GM12878 (cell line): ENCODE results near the gene MGMT. TPM values are rescaled to one million over a fixed set of nuclear protein-coding genes. Genes with fewer than 3 reads are reported as not detected.

ENCODE experiments used
- ATAC-seq: fragments of 200-7000 bp; cut with Tn5 transposase; 3 replicates; pipeline ENCODE4 v1.9.1; 2020; ENCODE audit warnings: mild to moderate bottlenecking, moderate library complexity
- BruUV-seq: library from RNA; stranded (reverse); fragments of 400-500 nt; replicated peaks from 2 replicates; lab custom pipeline; 2021; lab: Mats Ljungman, UMichigan
- CTCF ChIA-PET: fragments of 300-600 bp; sonication (Branson Sonifier 250); formaldehyde crosslinking; extraction: SDS; loops from one replicate; lab custom pipeline; 2021; ENCODE audit warnings: inconsistent platforms; lab: Yijun Ruan, JAX
- POLR2A ChIA-PET: fragments of 350-600 bp; formaldehyde crosslinking; extraction: SDS; loops from one replicate; lab custom pipeline; 2021; ENCODE audit warnings: inconsistent platforms; lab: Charles Lee
- RAD21 ChIA-PET: fragments of 300-600 bp; sonication (Branson Sonifier 250); formaldehyde crosslinking; loops from one replicate; lab custom pipeline; 2023; ENCODE audit warnings: antibody characterized with exemption; ENCODE audit not compliant: unreplicated experiment; lab: Charles Lee
- SMC1A ChIA-PET: fragments of 300-600 bp; sonication (Branson Sonifier 250); formaldehyde crosslinking; loops from one replicate; lab custom pipeline; 2023; ENCODE audit not compliant: unreplicated experiment, uncharacterized antibody; lab: Charles Lee
- DNase-seq: peaks from one replicate; pipeline ENCODE4 v3.0.0-alpha.2; 2011; ENCODE audit warnings: low read depth, low spot score
- FAIRE-seq: peaks from 3 replicates; lab custom pipeline; 2011; peaks lifted over from hg19 to GRCh38; lab: Jason Lieb, UNC
- H2AFZ ChIP-seq: 2 replicates; pipeline ENCODE4 v1.6.0; 2011; ENCODE audit warnings: low read depth, low read length, control low read depth; ENCODE audit not compliant: control insufficient read depth
- H3K27ac ChIP-seq: 2 replicates; pipeline ENCODE4 v1.5.1; 2011; ENCODE audit warnings: control low read depth; ENCODE audit not compliant: control insufficient read depth, insufficient read depth
- H3K27me3 ChIP-seq, 2 experiments: replicated peaks in 1 of 2; 2 replicates each; pipeline versions ENCODE4 v1.6.0 to v1.6.1; 2011; ENCODE audit warnings: low read length in 1 of 2; ENCODE audit not compliant: control insufficient read depth in 2 of 2, insufficient read depth in 2 of 2
- H3K36me3 ChIP-seq, 2 experiments: 2 replicates each; pipeline ENCODE4 v1.5.1; 2011; ENCODE audit warnings: low read length in 1 of 2; ENCODE audit not compliant: control insufficient read depth in 2 of 2, insufficient read depth in 2 of 2
- H3K4me1 ChIP-seq: 2 replicates; pipeline ENCODE4 v1.6.1; 2011; ENCODE audit warnings: mild to moderate bottlenecking, low read length, moderate library complexity, mixed read lengths; ENCODE audit not compliant: control insufficient read depth, insufficient read depth
- H3K4me2 ChIP-seq: 2 replicates; pipeline ENCODE4 v1.6.0; 2011; ENCODE audit warnings: control low read depth; ENCODE audit not compliant: control insufficient read depth, insufficient read depth
- H3K4me3 ChIP-seq: fragments of 200-600 bp; sonication (generic); 2 replicates; pipeline ENCODE4 v1.5.1; 2016
- H3K79me2 ChIP-seq: 2 replicates; pipeline ENCODE4 v1.6.0; 2011; ENCODE audit warnings: low read length; ENCODE audit not compliant: control insufficient read depth, insufficient read depth
- H3K9ac ChIP-seq: 2 replicates; pipeline ENCODE4 v1.8.0; 2011; ENCODE audit warnings: low read length, control low read depth, mixed read lengths; ENCODE audit not compliant: control insufficient read depth, insufficient read depth
- H3K9me3 ChIP-seq: replicated peaks from 3 replicates; pipeline ENCODE4 v1.5.1; 2011; ENCODE audit warnings: mild to moderate bottlenecking, low read length; ENCODE audit not compliant: control insufficient read depth, insufficient read depth
- H4K20me1 ChIP-seq: 2 replicates; pipeline ENCODE4 v1.6.0; 2011; ENCODE audit not compliant: control insufficient read depth, insufficient read depth
- BCL11A ChIP-seq: IDR thresholded peaks from 2 replicates; pipeline ENCODE4 v1.6.1; 2011; ENCODE audit warnings: low read depth, low read length
- BMI1 ChIP-seq: fragments of 450-650 bp; IDR thresholded peaks from 2 replicates; pipeline ENCODE4 v1.6.1; 2016; ENCODE audit warnings: mild to moderate bottlenecking, moderate library complexity, borderline replicate concordance
- BRCA1 ChIP-seq: IDR thresholded peaks from 2 replicates; pipeline ENCODE4 v1.6.1; 2011; ENCODE audit warnings: low read depth, low read length, improper control_type of control experiment
- HDAC2 ChIP-seq: fragments of 200-600 bp; sonication (generic); IDR thresholded peaks from 2 replicates; pipeline ENCODE4 v1.6.1; 2017
- PAX8 ChIP-seq: fragments of 450-650 bp; IDR thresholded peaks from 2 replicates; pipeline ENCODE4 v1.6.1; 2017; ENCODE audit warnings: mild to moderate bottlenecking, moderate library complexity
- RB1 ChIP-seq: fragments of 450-650 bp; formaldehyde crosslinking; IDR thresholded peaks from 2 replicates; pipeline ENCODE4 v1.6.1; 2017; ENCODE audit warnings: mild to moderate bottlenecking, borderline replicate concordance
- RBBP5 ChIP-seq: fragments of 200-600 bp; sonication (generic); conservative IDR thresholded peaks from 2 replicates; pipeline ENCODE4 v1.6.1; 2016
- RELA ChIP-seq: fragments of 450-650 bp; IDR thresholded peaks from 2 replicates; pipeline ENCODE4 v1.8.0; 2014; ENCODE audit warnings: borderline replicate concordance; ENCODE audit not compliant: partially characterized antibody
- SIN3A ChIP-seq: IDR thresholded peaks from 2 replicates; pipeline ENCODE4 v1.6.1; 2012; ENCODE audit warnings: low read depth, low read length, improper control_type of control experiment
- SPI1 ChIP-seq: IDR thresholded peaks from 2 replicates; pipeline ENCODE4 v1.6.1; 2011; ENCODE audit warnings: low read depth, mild to moderate bottlenecking, low read length, moderate library complexity, borderline replicate concordance; ENCODE audit not compliant: insufficient read depth
- TCF3 ChIP-seq: IDR thresholded peaks from 2 replicates; pipeline ENCODE4 v1.6.1; 2012; ENCODE audit warnings: low read depth, mild to moderate bottlenecking, low read length, borderline replicate concordance; ENCODE audit not compliant: insufficient read depth
- WGBS: methylation state at CpG from one replicate; pipeline ENCODE4 v1.1.6; 2016; ENCODE audit warnings: low lambda C conversion rate; ENCODE audit not compliant: insufficient replicate concordance, insufficient coverage; ENCODE audit errors: missing lambda C conversion rate; 5-methylcytosine and 5-hydroxymethylcytosine counted together
- in situ Hi-C: fragments of 300-500 bp; cut with MboI; formaldehyde crosslinking; loops from 9 replicates; pipeline ENCODE4 v1.14.3; 2018; ENCODE audit warnings: mixed read lengths
- intact Hi-C: fragments of 100-400 bp; cut with micrococcal nuclease; formaldehyde crosslinking; loops from one replicate; pipeline ENCODE4 v1.14.2; 2022; ENCODE audit not compliant: unreplicated experiment
- polyA plus RNA-seq, 11 experiments: library from polyadenylated mRNA; depleted of rRNA in 4 of 11; unstranded in 6 of 11; stranded (reverse) in 5 of 11; fragments of >200 nt; fragmentation: Nextera tagmentation in 4 of 11; fragmentation: Illumina TruSeq in 1 of 11; extraction: Ambion mirVana in 4 of 11; extraction: Trizol in 1 of 11; gene quantifications; 1 replicate in 1 of 11; 2 replicates in 10 of 11; pipeline versions ENCODE4 v1.2.1 to v1.2.3, GENCODE V29; 2011 to 2016; ENCODE audit warnings: inconsistent platforms in 2 of 11, missing spikeins in 2 of 11, low read depth in 1 of 11
- total RNA-seq, 4 experiments: library from RNA; depleted of rRNA in 3 of 4; stranded (reverse); fragments of >200 nt in 3 of 4; fragmentation: Illumina TruSeq in 1 of 4; extraction: Trizol in 1 of 4; gene quantifications; 2 replicates each; pipeline versions ENCODE4 v1.2.1 to v1.2.3, GENCODE V29; 2013 to 2021
- TF ChIP-seq, protein P1 (sequence below): fragments of 150-350 bp; IDR thresholded peaks from 2 replicates; pipeline ENCODE4 v1.6.1; 2014; ENCODE audit warnings: mild to moderate bottlenecking, low read depth, low read length
- TF ChIP-seq, protein P2 (sequence below): IDR thresholded peaks from 2 replicates; pipeline ENCODE4 v1.6.1; 2011; ENCODE audit warnings: low read depth, mild to moderate bottlenecking, low read length, moderate library complexity, borderline replicate concordance; ENCODE audit errors: extremely low read depth

The MGMT gene
- total and polyA plus RNA-seq, 10 of the 15 experiments (the other 5 are each of a cell fraction or from before 2014, with no cell fraction given), result 0.16 to 24.2 (median 13.3) TPM

DNA sequence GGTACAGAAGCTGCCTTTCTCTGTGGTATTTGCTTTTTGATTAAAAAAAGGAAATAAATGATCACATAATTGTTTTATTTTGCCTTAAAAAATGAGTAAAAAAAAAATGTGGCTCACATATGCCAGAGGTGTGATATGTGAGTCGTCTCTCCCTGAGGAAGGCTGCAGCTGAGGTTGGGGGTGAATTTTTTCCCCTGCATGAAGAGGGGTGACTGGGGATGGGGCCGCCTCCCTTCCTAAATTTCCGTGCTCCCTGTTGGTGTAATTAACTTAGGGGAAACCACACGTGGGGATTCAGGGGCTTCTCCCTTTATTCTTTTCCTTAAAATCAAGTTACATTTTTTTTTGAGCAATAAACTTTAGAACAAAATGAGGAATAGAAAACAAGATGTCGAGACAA, 35.4 kb downstream of the MGMT start (continued):
- TF ChIP-seq RELA (no peak), PAX8 (no peak), HDAC2 (no peak), BMI1 (no peak)
- TF ChIP-seq, protein P1, sequence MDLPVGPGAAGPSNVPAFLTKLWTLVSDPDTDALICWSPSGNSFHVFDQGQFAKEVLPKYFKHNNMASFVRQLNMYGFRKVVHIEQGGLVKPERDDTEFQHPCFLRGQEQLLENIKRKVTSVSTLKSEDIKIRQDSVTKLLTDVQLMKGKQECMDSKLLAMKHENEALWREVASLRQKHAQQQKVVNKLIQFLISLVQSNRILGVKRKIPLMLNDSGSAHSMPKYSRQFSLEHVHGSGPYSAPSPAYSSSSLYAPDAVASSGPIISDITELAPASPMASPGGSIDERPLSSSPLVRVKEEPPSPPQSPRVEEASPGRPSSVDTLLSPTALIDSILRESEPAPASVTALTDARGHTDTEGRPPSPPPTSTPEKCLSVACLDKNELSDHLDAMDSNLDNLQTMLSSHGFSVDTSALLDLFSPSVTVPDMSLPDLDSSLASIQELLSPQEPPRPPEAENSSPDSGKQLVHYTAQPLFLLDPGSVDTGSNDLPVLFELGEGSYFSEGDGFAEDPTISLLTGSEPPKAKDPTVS, result no peak
- TF ChIP-seq, all 136 proteins: peak for 0

DNA sequence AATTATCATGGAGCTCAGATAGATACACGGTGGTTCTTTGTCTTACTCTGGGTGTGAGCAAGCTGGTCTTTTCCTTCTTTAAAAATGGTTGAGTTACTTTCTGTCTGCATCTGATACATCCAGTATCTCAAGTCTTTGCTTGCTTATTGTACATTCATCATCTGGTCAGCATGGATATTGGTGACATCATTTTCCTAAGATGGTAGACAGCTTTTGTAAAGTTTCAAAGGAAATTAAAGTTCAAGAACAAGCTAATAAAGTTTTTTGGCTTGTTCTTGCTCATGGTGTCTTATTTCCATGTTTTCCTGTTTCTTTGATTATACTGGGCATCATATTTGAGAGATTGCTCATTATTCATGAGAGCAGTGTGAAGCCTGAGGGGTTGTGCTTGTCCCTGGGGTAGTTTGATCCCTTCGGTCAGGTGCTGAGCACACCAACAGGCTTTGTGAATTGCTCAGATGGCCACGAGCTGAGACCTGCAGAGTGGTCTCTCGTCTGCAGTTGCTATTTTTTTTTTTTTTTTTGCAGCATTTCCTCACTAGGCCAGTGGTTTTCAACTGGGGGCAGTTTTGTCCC, 38.5 kb downstream of the MGMT start:
- Histone ChIP-seq H2AFZ (no peak overlapping the region), H3K27ac (no peak overlapping the region), H3K4me1 (peaks cover 11% of the 10 kb centered on the region), H3K36me3 (no peaks in the 10 kb centered on the region), H3K9ac (no peak overlapping the region), H3K4me2 (no peak overlapping the region), H3K79me2 (no peaks in the 10 kb centered on the region), H3K4me3 (no peak overlapping the region), H4K20me1 (no peaks in the 10 kb centered on the region), H3K27me3 (no peaks in the 10 kb centered on the region), H3K9me3 (peaks cover 1% of the 10 kb centered on the region; the same call in 1 of the 3 replicates)
- 47% methylated on average over 4 of the region's 4 CpGs for WGBS
- FAIRE-seq, result no peak
- no TSS peak for BruUV-seq
- in situ Hi-C loops (no loop called here), intact Hi-C loops (no loop called here)
- ChIA-PET CTCF (no interaction called here), SMC1A (no interaction called here), POLR2A (no interaction called here), RAD21 (no interaction called here)
- ATAC-seq, result no peak
- TF ChIP-seq TCF3, result no peak
- TF ChIP-seq BCL11A, result no peak
- no peak for TF ChIP-seq BRCA1
- TF ChIP-seq RB1, result no peak
- no peak for TF ChIP-seq RBBP5
- TF ChIP-seq, protein P2, sequence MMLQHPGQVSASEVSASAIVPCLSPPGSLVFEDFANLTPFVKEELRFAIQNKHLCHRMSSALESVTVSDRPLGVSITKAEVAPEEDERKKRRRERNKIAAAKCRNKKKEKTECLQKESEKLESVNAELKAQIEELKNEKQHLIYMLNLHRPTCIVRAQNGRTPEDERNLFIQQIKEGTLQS, result no peak
- TF ChIP-seq SPI1, result no peak
- no peak for TF ChIP-seq SIN3A
- no peak for DNase-seq
